ENCODE measurements around the gene SOWAHA.
"Not testable (repeated sequence)": the region's sequence is repeated elsewhere in the genome, so short reads cannot be mapped to it uniquely, and the experiment has no call there.

The SOWAHA gene

GRCh38 chr5:132791026-132791425 lies 22.1 kb upstream of the SOWAHA start:
- TF ChIP-seq CTCF (conservative IDR thresholded peaks at IDR 0.05; ENCODE audit: low read depth, low read length): no peak
- no peak overlapping the region for H3K4me3 ChIP-seq (ENCODE audit: low read length)
- DNase-seq (ENCODE audit: low read depth): no peak

GRCh38 chr5:132797651-132798050 lies 15.5 kb upstream of the SOWAHA start:
- TF ChIP-seq CTCF (conservative IDR thresholded peaks at IDR 0.05; ENCODE audit: low read depth, low read length): no peak
- H3K4me3 ChIP-seq (ENCODE audit: low read length): no peak overlapping the region
- DNase-seq (ENCODE audit: low read depth): no peak

GRCh38 chr5:132799392-132799791 lies 13.7 kb upstream of the SOWAHA start:
- H3K4me3 ChIP-seq (ENCODE audit: low read length): no peak overlapping the region
- TF ChIP-seq CTCF (conservative IDR thresholded peaks at IDR 0.05; ENCODE audit: low read depth, low read length): no peak
- no peak for DNase-seq (ENCODE audit: low read depth)

DNA sequence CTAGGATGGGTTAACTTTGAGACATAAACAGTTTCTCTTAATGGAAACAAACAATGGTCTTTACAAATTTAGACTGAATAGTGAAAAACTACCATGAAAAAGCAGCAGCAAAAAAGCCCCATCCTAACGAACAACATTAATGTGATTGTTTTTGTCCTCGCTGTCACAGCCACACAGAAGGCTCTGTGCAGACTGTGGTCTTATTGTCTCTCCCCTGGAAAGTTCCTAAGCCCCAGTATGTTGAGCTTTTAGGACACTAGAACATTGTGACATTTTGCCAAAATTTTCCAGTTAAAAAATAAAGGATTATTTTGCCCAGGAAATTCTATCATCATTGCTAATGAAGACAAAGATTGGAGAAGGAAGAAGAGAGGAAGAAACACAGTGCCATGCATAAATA lies 12.6 kb upstream of the SOWAHA start:
- H3K4me3 ChIP-seq (ENCODE audit: low read length): no peak overlapping the region
- DNase-seq (ENCODE audit: low read depth): no peak
- no peak for TF ChIP-seq CTCF (conservative IDR thresholded peaks at IDR 0.05; ENCODE audit: low read depth, low read length)

DNA sequence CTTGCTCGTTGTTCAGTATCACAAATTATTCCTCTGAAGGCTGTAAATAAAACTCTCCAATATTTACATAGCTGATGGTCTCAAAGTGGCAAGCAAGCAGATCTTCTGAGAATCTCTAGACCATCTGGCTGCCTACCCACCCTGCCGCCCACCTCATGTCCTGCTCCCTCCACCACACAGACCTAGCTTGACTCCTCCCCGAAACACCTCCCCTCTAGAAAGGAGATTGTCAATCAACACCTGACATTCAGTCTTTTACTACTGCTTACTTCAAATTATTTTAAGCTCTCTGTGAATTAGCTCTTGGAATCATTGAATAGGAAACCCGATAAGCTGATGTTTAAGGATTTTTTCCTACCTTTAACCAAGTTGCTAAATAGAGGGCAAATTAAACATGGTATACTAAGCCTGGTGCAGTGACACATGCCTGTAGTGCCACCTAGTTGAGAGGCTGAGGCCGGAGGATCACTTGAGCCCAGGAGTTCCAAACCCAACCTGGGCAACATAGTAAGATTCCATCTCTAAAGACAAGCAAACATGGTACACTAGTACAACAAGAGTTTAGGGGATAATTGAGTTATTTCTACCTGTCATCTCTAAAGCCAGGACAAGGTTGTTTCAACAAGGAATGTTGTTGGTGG lies 10.9 kb upstream of the SOWAHA start:
- H3K4me3 ChIP-seq (ENCODE audit: low read length): no peak overlapping the region

GRCh38 chr5:132802685-132803066 lies 10.4 kb upstream of the SOWAHA start:
- H3K4me3 ChIP-seq (ENCODE audit: low read length); DNase-seq (ENCODE audit: low read depth): not testable (repeated sequence)

More for the DNA sequence above, 10.9 kb upstream of the SOWAHA start:
- peak; percentile 2 for TF ChIP-seq CTCF (conservative IDR thresholded peaks at IDR 0.05; ENCODE audit: low read depth, low read length)
- DNase-seq (ENCODE audit: low read depth): no peak

DNA sequence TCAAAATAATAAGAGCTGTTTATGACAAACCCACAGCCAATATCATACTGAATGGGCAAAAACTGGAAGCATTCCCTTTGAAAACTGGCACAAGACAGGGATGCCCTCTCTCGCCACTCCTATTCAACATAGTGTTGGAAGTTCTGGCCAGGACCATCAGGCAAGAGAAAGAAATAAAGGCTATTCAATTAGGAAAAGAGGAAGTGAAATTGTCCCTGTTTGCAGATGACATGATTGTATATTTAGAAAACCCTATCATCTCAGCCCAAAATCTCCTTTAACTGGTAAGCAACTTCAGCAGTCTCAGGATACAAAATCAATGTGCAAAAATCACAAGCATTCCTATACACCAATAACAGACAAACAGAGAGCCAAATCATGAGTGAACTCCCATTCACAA lies 8.9 kb upstream of the SOWAHA start:
- H3K4me3 ChIP-seq (ENCODE audit: low read length); DNase-seq (ENCODE audit: low read depth): not testable (repeated sequence)

DNA sequence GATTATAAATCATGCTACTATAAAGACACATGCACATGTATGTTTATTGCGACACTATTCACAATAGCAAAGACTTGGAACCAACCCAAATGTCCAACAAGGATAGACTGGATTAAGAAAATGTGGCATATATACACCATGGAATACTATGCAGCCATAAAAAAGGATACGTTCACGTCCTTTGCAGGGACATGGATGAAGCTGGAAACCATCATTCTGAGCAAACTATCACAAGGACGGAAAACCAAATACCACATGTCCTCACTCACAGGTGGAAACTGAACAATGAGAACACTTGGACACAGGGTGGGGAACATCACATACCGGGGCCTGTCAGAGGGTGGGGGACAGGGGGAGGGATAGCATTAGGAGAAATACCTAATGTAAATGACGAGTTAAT lies 7.2 kb upstream of the SOWAHA start:
- H3K4me3 ChIP-seq (ENCODE audit: low read length); DNase-seq (ENCODE audit: low read depth): not testable (repeated sequence)

GRCh38 chr5:132806804-132807162 lies 6.3 kb upstream of the SOWAHA start:
- H3K4me3 ChIP-seq (ENCODE audit: low read length); DNase-seq (ENCODE audit: low read depth): not testable (repeated sequence)
